SK-N-SH (cell line): Measurements from ENCODE around the gene HCRTR2. TPM values are rescaled to one million over a fixed set of nuclear protein-coding genes. Genes with fewer than 3 reads are reported as not detected.

Experiments used
- CTCF ChIA-PET: fragments of 300-600, 350-600 bp; formaldehyde crosslinking; extraction: SDS; loops from one replicate; lab custom pipeline; 2021; lab: Yijun Ruan, JAX
- POLR2A ChIA-PET: fragments of 350-600 bp; sonication (Branson Sonifier 250); formaldehyde crosslinking; extraction: SDS; loops from one replicate; lab custom pipeline; 2020; ENCODE audit warnings: antibody characterized with exemption, inconsistent platforms; lab: Yijun Ruan, JAX
- DNase-seq: peaks from one replicate; pipeline ENCODE4 v3.0.0; 2012
- H2AFZ ChIP-seq: fragments of 200-600 bp; sonication (generic); 2 replicates; pipeline ENCODE4 v1.8.1; 2016; ENCODE audit warnings: antibody characterized with exemption, mild to moderate bottlenecking, low read depth
- H3F3A ChIP-seq: fragments of 200-600 bp; sonication (generic); replicated peaks from 2 replicates; pipeline ENCODE3; 2016; ENCODE audit warnings: antibody characterized with exemption, mild to moderate bottlenecking; ENCODE audit not compliant: insufficient read depth
- H3K27ac ChIP-seq, 2 experiments: fragments of 200-500 bp in 1 of 2; fragments of 200-600 bp in 1 of 2; sonication (Bioruptor generic) in 1 of 2; sonication (generic), shearing (Covaris generic) in 1 of 2; 2 replicates each; pipeline versions ENCODE4 v1.5.1 to v1.6.1; 2014 to 2016; ENCODE audit warnings: low read depth in 2 of 2, inconsistent platforms in 1 of 2, low read length in 1 of 2, mild to moderate bottlenecking in 1 of 2, mixed read lengths in 1 of 2
- H3K27me3 ChIP-seq: fragments of 200-600 bp; sonication (generic), shearing (Covaris generic); 2 replicates; pipeline ENCODE4 v1.6.1; 2016; ENCODE audit warnings: mixed run types; ENCODE audit not compliant: insufficient read depth
- H3K36me3 ChIP-seq, 2 experiments: fragments of 200-500 bp in 1 of 2; fragments of 200-600 bp in 1 of 2; sonication (Bioruptor generic) in 1 of 2; sonication (generic) in 1 of 2; replicated peaks in 1 of 2; 2 replicates each; pipeline versions ENCODE3 to v1.5.1; 2014 to 2016; ENCODE audit warnings: low read length in 1 of 2, mild to moderate bottlenecking in 1 of 2; ENCODE audit not compliant: insufficient read depth in 2 of 2, control insufficient read depth in 1 of 2
- H3K4me1 ChIP-seq, 2 experiments: fragments of 200-500 bp in 1 of 2; fragments of 200-600 bp in 1 of 2; sonication (Bioruptor generic) in 1 of 2; sonication (generic), shearing (Covaris generic) in 1 of 2; 2 replicates each; pipeline versions ENCODE4 v1.5.1 to v1.6.1; 2014 to 2016; ENCODE audit warnings: low read depth in 1 of 2, low read length in 1 of 2, mixed run types in 1 of 2; ENCODE audit not compliant: insufficient read depth in 2 of 2, control insufficient read depth in 1 of 2
- H3K4me2 ChIP-seq: fragments of 200-600 bp; sonication (generic), shearing (Covaris generic); 2 replicates; pipeline ENCODE4 v1.6.1; 2017; ENCODE audit warnings: mixed run types
- H3K4me3 ChIP-seq, 2 experiments: fragments of 200-500 bp in 1 of 2; fragments of 200-600 bp in 1 of 2; sonication (Bioruptor generic) in 1 of 2; sonication (generic), shearing (Covaris generic) in 1 of 2; 2 replicates each; pipeline versions ENCODE4 v1.5.1 to v1.8.1; 2014 to 2016; ENCODE audit warnings: low read depth in 2 of 2, inconsistent platforms in 1 of 2, low read length in 1 of 2, mild to moderate bottlenecking in 1 of 2, mixed read lengths in 1 of 2, moderate library complexity in 1 of 2
- H3K79me2 ChIP-seq: fragments of 200-600 bp; sonication (generic); 2 replicates; pipeline ENCODE4 v1.8.1; 2017; ENCODE audit warnings: mild to moderate bottlenecking; ENCODE audit not compliant: insufficient read depth
- H3K9ac ChIP-seq: fragments of 200-600 bp; sonication (generic); 2 replicates; pipeline ENCODE4 v1.6.1; 2017; ENCODE audit warnings: mixed run types
- H3K9me2 ChIP-seq: fragments of 200-600 bp; sonication (generic); 2 replicates; pipeline ENCODE4 v1.6.1; 2017; ENCODE audit warnings: mixed run types
- H3K9me3 ChIP-seq: fragments of 200-600 bp; sonication (generic); 2 replicates; pipeline ENCODE4 v1.6.1; 2017; ENCODE audit warnings: mixed run types, mild to moderate bottlenecking, moderate library complexity
- H4K20me1 ChIP-seq: fragments of 200-600 bp; sonication (generic); 2 replicates; pipeline ENCODE4 v1.6.1; 2017; ENCODE audit warnings: mild to moderate bottlenecking, mixed run types; ENCODE audit not compliant: insufficient read depth
- EP300 ChIP-seq, 2 experiments: IDR thresholded peaks; 2 replicates each; pipeline versions ENCODE4 v1.4.0 to v1.6.1; 2012; ENCODE audit warnings: borderline replicate concordance in 1 of 2, low read depth in 1 of 2, low read length in 1 of 2
- FOXJ3 ChIP-seq: sonication (generic); formaldehyde crosslinking; IDR thresholded peaks from 2 replicates; pipeline ENCODE4 v1.5.1; 2020; ENCODE audit warnings: mild to moderate bottlenecking, missing genetic modification reagents
- GABPA ChIP-seq: IDR thresholded peaks from 2 replicates; pipeline ENCODE4 v1.4.0; 2012; ENCODE audit warnings: low read depth, mild to moderate bottlenecking
- NFIC ChIP-seq: IDR thresholded peaks from 2 replicates; pipeline ENCODE4 v1.4.0; 2012; ENCODE audit warnings: borderline replicate concordance
- NRF1 ChIP-seq: IDR thresholded peaks from 2 replicates; pipeline ENCODE4 v1.6.1; 2012; ENCODE audit warnings: low read depth, mild to moderate bottlenecking, low read length
- POLR2AphosphoS5 ChIP-seq: IDR thresholded peaks from 2 replicates; pipeline ENCODE4 v1.6.1; 2012; ENCODE audit warnings: low read depth, low read length
- RXRA ChIP-seq: IDR thresholded peaks from 2 replicates; pipeline ENCODE4 v1.4.0; 2012; ENCODE audit warnings: low read depth, mild to moderate bottlenecking, borderline replicate concordance
- SIN3A ChIP-seq: IDR thresholded peaks from 2 replicates; pipeline ENCODE4 v1.6.1; 2012; ENCODE audit warnings: low read depth, mild to moderate bottlenecking, low read length, moderate library complexity, borderline replicate concordance
- SMC3 ChIP-seq: IDR thresholded peaks from 2 replicates; pipeline ENCODE4 v1.6.1; 2012; ENCODE audit warnings: low read depth, low read length, improper control_type of control experiment
- TAF1 ChIP-seq: IDR thresholded peaks from 2 replicates; pipeline ENCODE4 v1.6.1; 2012; ENCODE audit warnings: low read depth, mild to moderate bottlenecking, low read length, moderate library complexity, borderline replicate concordance
- YY1 ChIP-seq: IDR thresholded peaks from 2 replicates; pipeline ENCODE4 v1.4.0; 2012; ENCODE audit warnings: low read depth, mild to moderate bottlenecking
- WGBS: methylation state at CpG from one replicate; pipeline ENCODE4 v1.1.6; 2017; ENCODE audit warnings: low lambda C conversion rate; 5-methylcytosine and 5-hydroxymethylcytosine counted together
- polyA plus RNA-seq, 3 experiments: library from polyadenylated mRNA; depleted of rRNA; stranded (reverse); fragments of >200 nt; gene quantifications; 2 replicates each; pipeline ENCODE4 v1.2.3, GENCODE V29; 2012

Gene HCRTR2
- polyA plus RNA-seq, 1 of the 3 experiments (the other 2 are of a cell fraction) = not detected

DNA sequence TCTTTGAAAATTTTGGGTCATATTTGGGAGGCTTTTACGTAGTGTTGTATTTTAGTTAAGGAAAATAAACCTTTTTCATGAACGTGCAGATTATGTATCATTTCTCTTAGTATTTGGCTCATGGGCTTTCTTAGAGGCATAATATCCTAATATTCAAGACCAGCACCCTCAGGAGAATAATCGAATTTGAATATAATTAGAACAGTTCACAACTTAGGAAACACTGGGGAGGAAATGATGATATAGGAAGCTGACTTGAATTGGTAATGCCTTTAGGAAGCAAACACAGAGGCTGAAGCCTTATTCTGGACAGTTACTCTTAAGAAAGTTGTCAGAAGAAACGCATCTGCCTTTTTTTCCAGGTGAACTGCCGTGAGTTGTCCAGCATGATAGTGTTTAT lies 152.9 kb downstream of the HCRTR2 start, which contains the start of gene GFRAL:
Gene GFRAL (plus strand): TSS at position 301 of the 400 bp plus-strand sequence. CDS start 86 bp downstream, at position 387.
- no peak within 1 kb of the TSS for H3K4me2 ChIP-seq
- no peaks in the 10 kb centered on the region for H3K4me1 ChIP-seq
- H3F3A ChIP-seq = no peaks in the 10 kb centered on the region
- no peaks in the 10 kb centered on the region for H3K9me2 ChIP-seq
- 11% methylated on average over 5 of the region's 5 CpGs for WGBS
- no peaks in the 10 kb centered on the region for H4K20me1 ChIP-seq
- no peak within 1 kb of the TSS for H3K4me3 ChIP-seq
- no peak for DNase-seq
- no peaks in the 10 kb centered on the region for H3K9me3 ChIP-seq
- TF ChIP-seq RXRA = no peak
- no peak for TF ChIP-seq SMC3
- TF ChIP-seq FOXJ3 (CRISPR knock-in tag) = no peak
- TF ChIP-seq EP300 (IDR thresholded peaks at IDR 0.05; ENCODE audit: borderline replicate concordance in 1 of 2, low read depth in 1 of 2, low read length in 1 of 2) = no peak
- TF ChIP-seq POLR2AphosphoS5 = no peak
- TF ChIP-seq YY1 = no peak
- TF ChIP-seq SIN3A = no peak
- TF ChIP-seq NFIC = no peak
- no peak for TF ChIP-seq GABPA
- TF ChIP-seq NRF1 = no peak
- no peak for TF ChIP-seq TAF1
- TF ChIP-seq, all 33 proteins: peak for 0
- no peak within 1 kb of the TSS for H2AFZ ChIP-seq
- H3K9ac ChIP-seq = no peak within 1 kb of the TSS
- no peaks in the 10 kb centered on the region for H3K27me3 ChIP-seq
- no peaks in the 10 kb centered on the region for H3K36me3 ChIP-seq
- POLR2A ChIA-PET = no interaction called here
- H3K27ac ChIP-seq = no peak within 1 kb of the TSS
- H3K79me2 ChIP-seq = no peaks in the 10 kb centered on the region
- CTCF ChIA-PET = no interaction called here

Other genes with a start within 250 kb of the HCRTR2 start
- not detected in 2 replicates for gene GFRAL, start 153.0 kb downstream of the HCRTR2 start, polyA plus RNA-seq (2012; rRNA removed)